Colonic mucosa (tissue), 4 donors: ENCODE measurements around the gene FAM43A. TPM values are rescaled to one million over a fixed set of nuclear protein-coding genes. Genes with fewer than 3 reads are reported as not detected.

Source experiments
- DNase-seq: peaks from one replicate; pipeline ENCODE4 v3.0.0-alpha.2; 2020
- H3K27ac ChIP-seq: fragments of 200-600 bp; one replicate; pipeline ENCODE4 v1.8.0; 2021
- H3K27me3 ChIP-seq: fragments of 200-600 bp; one replicate; pipeline ENCODE4 v1.8.0; 2021
- H3K36me3 ChIP-seq: fragments of 200-600 bp; one replicate; pipeline ENCODE4 v1.8.0; 2021
- H3K4me1 ChIP-seq: fragments of 200-600 bp; one replicate; pipeline ENCODE4 v1.8.0; 2021; ENCODE audit warnings: mild to moderate bottlenecking
- H3K4me3 ChIP-seq: fragments of 200-600 bp; one replicate; pipeline ENCODE4 v1.8.0; 2021
- H3K9ac ChIP-seq, 2 donors: one replicate each; pipeline ENCODE4 v1.7.0; 2013; ENCODE audit warnings: control low read depth in 2 of 2, low read depth in 2 of 2, low read length in 2 of 2
- H3K9me3 ChIP-seq: fragments of 200-600 bp; one replicate; pipeline ENCODE4 v1.8.0; 2021
- intact Hi-C: fragments of 100-400 bp; cut with DNase I; formaldehyde crosslinking; loops from one replicate; pipeline ENCODE4 v1.14.1; 2022
- total RNA-seq, 2 donors: library from RNA; stranded (reverse); fragmentation: NEBNext Ultra II Directional in 1 of 2; extraction: Animal tissue kit (Norgen Biotek cat#: 25700) in 1 of 2; gene quantifications; one replicate each; pipeline ENCODE4 v1.2.1, GENCODE V29; 2021
- TF ChIP-seq, protein P1 (sequence below): fragments of 200-600 bp; IDR thresholded peaks from one replicate; pipeline ENCODE4 v1.8.0; 2022; ENCODE audit warnings: antibody characterized with exemption, mild to moderate bottlenecking
- donor health status: healthy.
- donor health status: DM: no; HTN: no; CAD: no.
- donor health status: DM: no; HTN: no; CAD: no.

FAM43A gene
- total RNA-seq, 2 donors from 2014 or later, result 7.2 to 10.2 TPM

DNA sequence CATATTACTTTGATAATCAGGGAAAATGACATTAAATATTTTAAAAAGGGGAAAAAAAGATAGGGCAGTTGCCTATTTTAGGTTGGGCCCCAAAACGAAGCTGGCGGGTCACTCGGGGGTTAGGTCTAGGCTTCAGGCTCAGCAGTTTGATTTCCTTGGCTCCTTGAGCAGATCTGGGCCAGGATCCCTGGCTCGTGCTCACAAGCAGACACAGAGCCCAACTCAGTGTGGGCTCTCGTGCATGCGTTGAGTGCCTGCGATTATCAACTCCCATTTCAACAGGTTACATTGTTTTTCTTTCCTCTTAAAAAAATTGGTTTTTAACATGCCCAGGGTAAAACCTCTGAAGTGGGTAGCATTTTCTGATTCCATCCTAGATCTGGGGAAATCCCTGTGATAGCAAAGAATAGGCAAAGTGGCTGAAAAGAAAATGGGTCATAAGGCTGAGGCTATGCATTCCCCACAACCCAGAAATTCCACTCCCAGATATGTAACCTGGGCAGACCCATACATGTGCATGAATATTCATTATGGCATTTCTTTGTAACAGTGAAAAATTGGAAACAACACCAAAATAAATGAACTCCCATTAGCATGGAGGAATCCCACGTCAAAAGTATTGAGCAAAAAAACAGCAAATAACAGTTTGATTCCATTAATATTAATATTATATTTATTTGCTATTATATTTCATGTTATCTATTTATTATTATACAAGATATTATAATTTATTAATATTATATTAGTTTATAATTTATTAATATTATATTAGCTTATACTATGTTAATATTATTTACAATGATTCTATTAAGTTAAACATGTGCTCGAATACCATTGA is 27.8 kb downstream of the FAM43A start:
- no peak overlapping the region for H3K9ac ChIP-seq
- no peak for DNase-seq
- no peaks in the 10 kb centered on the region for H3K9me3 ChIP-seq
- no peaks in the 10 kb centered on the region for H3K36me3 ChIP-seq
- H3K4me3 ChIP-seq, result no peak overlapping the region
- TF ChIP-seq, protein P1, sequence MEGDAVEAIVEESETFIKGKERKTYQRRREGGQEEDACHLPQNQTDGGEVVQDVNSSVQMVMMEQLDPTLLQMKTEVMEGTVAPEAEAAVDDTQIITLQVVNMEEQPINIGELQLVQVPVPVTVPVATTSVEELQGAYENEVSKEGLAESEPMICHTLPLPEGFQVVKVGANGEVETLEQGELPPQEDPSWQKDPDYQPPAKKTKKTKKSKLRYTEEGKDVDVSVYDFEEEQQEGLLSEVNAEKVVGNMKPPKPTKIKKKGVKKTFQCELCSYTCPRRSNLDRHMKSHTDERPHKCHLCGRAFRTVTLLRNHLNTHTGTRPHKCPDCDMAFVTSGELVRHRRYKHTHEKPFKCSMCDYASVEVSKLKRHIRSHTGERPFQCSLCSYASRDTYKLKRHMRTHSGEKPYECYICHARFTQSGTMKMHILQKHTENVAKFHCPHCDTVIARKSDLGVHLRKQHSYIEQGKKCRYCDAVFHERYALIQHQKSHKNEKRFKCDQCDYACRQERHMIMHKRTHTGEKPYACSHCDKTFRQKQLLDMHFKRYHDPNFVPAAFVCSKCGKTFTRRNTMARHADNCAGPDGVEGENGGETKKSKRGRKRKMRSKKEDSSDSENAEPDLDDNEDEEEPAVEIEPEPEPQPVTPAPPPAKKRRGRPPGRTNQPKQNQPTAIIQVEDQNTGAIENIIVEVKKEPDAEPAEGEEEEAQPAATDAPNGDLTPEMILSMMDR, result no peak
- intact Hi-C loops, result no loop called here
- H3K4me1 ChIP-seq, result no peaks in the 10 kb centered on the region
- no peak overlapping the region for H3K27ac ChIP-seq
- H3K27me3 ChIP-seq, result no peaks in the 10 kb centered on the region

DNA sequence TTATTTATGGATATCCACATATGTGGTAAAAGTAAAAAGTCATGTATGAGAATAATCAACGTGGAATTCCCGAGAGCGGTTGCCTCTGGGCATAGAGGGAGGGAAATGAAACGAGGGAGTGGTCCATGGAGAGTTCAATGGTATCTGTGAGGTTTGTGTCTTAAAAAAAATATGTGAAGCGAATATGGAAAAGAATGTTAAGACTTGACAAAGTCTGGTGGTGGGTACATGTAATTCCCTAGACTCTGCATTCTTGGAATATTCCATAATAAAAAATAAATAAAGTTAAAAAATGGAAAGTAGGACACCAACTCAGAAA is 28.4 kb downstream of the FAM43A start:
- H3K9ac ChIP-seq, result no peak overlapping the region
- no peak for DNase-seq
- intact Hi-C loops, result no loop called here
- no peaks in the 10 kb centered on the region for H3K4me1 ChIP-seq
- no peaks in the 10 kb centered on the region for H3K9me3 ChIP-seq
- H3K27ac ChIP-seq, result no peak overlapping the region
- TF ChIP-seq, protein P1, result no peak
- no peaks in the 10 kb centered on the region for H3K27me3 ChIP-seq
- no peaks in the 10 kb centered on the region for H3K36me3 ChIP-seq
- no peak overlapping the region for H3K4me3 ChIP-seq

DNA sequence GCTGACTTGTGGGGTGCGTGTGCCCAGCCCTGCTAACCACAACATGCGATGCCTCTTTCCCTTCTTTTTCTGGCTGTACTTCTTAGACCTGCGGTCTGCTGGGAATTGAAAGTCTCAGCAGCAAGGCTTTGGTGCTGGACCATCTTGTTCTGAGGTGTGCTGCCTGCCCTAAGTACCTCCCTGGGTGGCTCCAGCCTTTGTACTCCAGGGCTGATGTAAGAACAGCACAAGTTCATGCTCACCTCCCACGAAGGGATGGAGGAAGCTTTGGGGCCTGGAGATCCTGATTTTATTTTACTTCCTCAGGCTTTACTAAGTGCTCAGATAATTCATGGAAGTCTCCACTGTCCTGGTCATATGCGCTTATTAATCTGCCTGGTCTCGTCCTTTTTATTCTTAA is 28.9 kb downstream of the FAM43A start:
- H3K9me3 ChIP-seq, result no peaks in the 10 kb centered on the region
- TF ChIP-seq, protein P1, result no peak
- no peak overlapping the region for H3K4me3 ChIP-seq
- intact Hi-C loops, result no loop called here
- H3K36me3 ChIP-seq, result no peaks in the 10 kb centered on the region
- no peak overlapping the region for H3K9ac ChIP-seq
- H3K27ac ChIP-seq, result no peak overlapping the region
- H3K27me3 ChIP-seq, result no peaks in the 10 kb centered on the region
- no peaks in the 10 kb centered on the region for H3K4me1 ChIP-seq
- DNase-seq, result no peak

DNA sequence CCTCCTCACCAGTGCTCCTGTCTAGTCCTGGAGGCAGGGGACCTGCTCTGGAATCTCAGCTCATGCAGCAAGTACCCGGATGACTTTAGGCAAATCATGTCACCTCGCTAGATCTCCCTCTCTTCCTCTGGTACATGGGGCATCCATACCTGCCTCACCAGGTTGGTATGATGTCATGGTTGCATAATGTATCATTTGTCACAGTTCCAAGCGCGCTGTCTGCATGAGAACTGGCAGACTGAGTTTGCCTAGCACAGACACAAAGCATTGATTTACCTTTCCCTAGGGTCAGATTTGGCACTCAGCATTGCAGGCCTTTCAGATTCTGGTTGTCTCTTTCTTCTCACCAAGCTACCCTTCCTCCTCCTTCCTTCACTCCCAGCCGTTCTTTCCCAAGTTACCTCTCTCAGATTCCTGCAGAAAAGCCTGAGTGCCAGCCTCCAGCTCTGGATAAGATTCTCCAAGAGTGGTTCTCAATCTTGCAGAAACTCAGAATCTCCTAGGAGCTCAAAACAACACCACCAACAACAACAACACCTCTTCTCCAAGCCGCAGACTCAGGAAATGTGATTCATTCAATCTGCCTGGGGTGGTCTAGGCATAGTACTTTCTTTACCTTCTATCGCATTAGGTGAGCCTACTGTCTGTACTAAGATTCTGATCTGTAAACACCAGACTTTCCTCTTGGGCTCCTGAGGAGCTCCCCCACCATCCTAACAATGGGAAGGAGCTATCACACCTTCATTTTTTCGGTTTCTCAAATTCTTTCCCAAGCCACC is 29.5 kb downstream of the FAM43A start:
- H3K27me3 ChIP-seq, result no peaks in the 10 kb centered on the region
- H3K9ac ChIP-seq, result no peak overlapping the region
- H3K4me3 ChIP-seq, result no peak overlapping the region
- DNase-seq, result no peak
- H3K4me1 ChIP-seq, result no peaks in the 10 kb centered on the region
- TF ChIP-seq, protein P1, result no peak
- H3K36me3 ChIP-seq, result no peaks in the 10 kb centered on the region
- no peaks in the 10 kb centered on the region for H3K9me3 ChIP-seq
- intact Hi-C loops, result no loop called here
- no peak overlapping the region for H3K27ac ChIP-seq

DNA sequence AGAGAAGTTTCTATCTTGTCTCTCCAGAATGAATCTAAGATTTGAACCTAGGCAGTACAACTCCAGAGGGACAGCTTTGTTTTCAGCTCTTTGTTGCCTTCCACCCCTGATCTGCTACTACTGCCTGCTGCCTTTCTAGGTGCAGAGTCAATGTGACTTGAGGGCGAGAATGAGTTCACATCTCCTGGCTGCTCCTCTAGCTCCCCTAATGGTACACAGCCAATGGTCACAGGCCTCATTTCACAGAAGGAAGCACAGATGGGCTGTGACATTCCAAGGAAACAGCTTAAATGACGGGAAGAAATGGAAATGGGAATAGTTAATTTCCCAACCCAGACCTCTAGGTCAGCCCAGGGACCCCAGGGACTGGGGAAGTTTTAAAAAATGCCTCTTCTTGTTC is 32.4 kb downstream of the FAM43A start:
- H3K27ac ChIP-seq, result no peak overlapping the region
- no peaks in the 10 kb centered on the region for H3K36me3 ChIP-seq
- H3K4me1 ChIP-seq, result no peaks in the 10 kb centered on the region
- TF ChIP-seq, protein P1, result no peak
- no peak for DNase-seq
- H3K4me3 ChIP-seq, result no peak overlapping the region
- no peaks in the 10 kb centered on the region for H3K9me3 ChIP-seq
- no peak overlapping the region for H3K9ac ChIP-seq
- intact Hi-C loops, result no loop called here
- no peaks in the 10 kb centered on the region for H3K27me3 ChIP-seq
